Measurements from ENCODE around the gene CCDC148.
"Not testable (repeated sequence)": the region's sequence is repeated elsewhere in the genome, so short reads cannot be mapped to it uniquely, and the experiment has no call there.

CCDC148 gene

GRCh38 chr2:158276619-158277471 is 179.7 kb downstream of the CCDC148 start:
- no peak for DNase-seq

- no peak for DNase-seq
Measured at GRCh38 chr2:158273791-158274190, 182.8 kb downstream of the CCDC148 start.

GRCh38 chr2:158270536-158270935 is 186.0 kb downstream of the CCDC148 start:
- DNase-seq, result no peak

- no peak for DNase-seq
Measured at GRCh38 chr2:158269143-158269542, 187.4 kb downstream of the CCDC148 start.

- DNase-seq, result no peak
Measured at GRCh38 chr2:158266111-158266510, 190.4 kb downstream of the CCDC148 start.

GRCh38 chr2:158255257-158255656 is 201.3 kb downstream of the CCDC148 start:
- no peak for DNase-seq

- DNase-seq, result no peak
Measured at GRCh38 chr2:158253170-158253569, 203.4 kb downstream of the CCDC148 start.

- no peak for DNase-seq
Measured at GRCh38 chr2:158251356-158251755, 205.2 kb downstream of the CCDC148 start.

- no peak for DNase-seq
Measured at GRCh38 chr2:158243392-158243791, 213.2 kb downstream of the CCDC148 start.

- no peak for DNase-seq
Measured at GRCh38 chr2:158242280-158242679, 214.3 kb downstream of the CCDC148 start.

- no peak for DNase-seq
Measured at GRCh38 chr2:158240975-158241374, 215.6 kb downstream of the CCDC148 start.

- no peak for DNase-seq
Measured at GRCh38 chr2:158239271-158239670, 217.3 kb downstream of the CCDC148 start.

GRCh38 chr2:158234497-158234896 is 222.1 kb downstream of the CCDC148 start:
- DNase-seq, result no peak

- DNase-seq, result no peak
Measured at GRCh38 chr2:158232476-158232875, 224.1 kb downstream of the CCDC148 start.

GRCh38 chr2:158228943-158229508 is 227.5 kb downstream of the CCDC148 start:
- DNase-seq, result no peak

- DNase-seq, result not testable (repeated sequence)
Measured at GRCh38 chr2:158223066-158223465, 233.5 kb downstream of the CCDC148 start.

GRCh38 chr2:158221063-158222020 is 235.2 kb downstream of the CCDC148 start:
- no peak for DNase-seq

GRCh38 chr2:158217593-158217992 is 239.0 kb downstream of the CCDC148 start:
- no peak for DNase-seq

GRCh38 chr2:158214431-158214830 is 242.1 kb downstream of the CCDC148 start:
- peak; percentile 7 for DNase-seq

GRCh38 chr2:158213773-158214172 is 242.8 kb downstream of the CCDC148 start:
- no peak for DNase-seq

GRCh38 chr2:158212301-158212700 is 244.3 kb downstream of the CCDC148 start:
- no peak for DNase-seq

- no peak for DNase-seq
Measured at GRCh38 chr2:158211502-158211901, 245.1 kb downstream of the CCDC148 start.

- no peak for DNase-seq
Measured at GRCh38 chr2:158207354-158207753, 249.2 kb downstream of the CCDC148 start.
